Karpas-422 (cell line): ENCODE results near the gene TPCN1. TPM values are rescaled to one million over a fixed set of nuclear protein-coding genes. Genes with fewer than 3 reads are reported as not detected.

Experiments used
- DNase-seq: peaks from one replicate; pipeline ENCODE4 v3.0.0-alpha.2; 2015
- H2AFZ ChIP-seq: fragments of 200-600 bp; sonication (generic); 2 replicates; pipeline ENCODE4 v1.6.1; 2014; ENCODE audit warnings: antibody characterized with exemption, low read length, mixed read lengths
- H3K27ac ChIP-seq: fragments of 200-600 bp; sonication (generic); 2 replicates; pipeline ENCODE4 v1.5.1; 2014; ENCODE audit warnings: mild to moderate bottlenecking, low read length, moderate library complexity
- H3K27me3 ChIP-seq: fragments of 200-600 bp; sonication (generic); 2 replicates; pipeline ENCODE4 v1.6.1; 2014; ENCODE audit warnings: low read length, mixed read lengths
- H3K36me3 ChIP-seq: fragments of 200-600 bp; sonication (generic); 2 replicates; pipeline ENCODE4 v1.6.1; 2014; ENCODE audit warnings: low read length, mixed read lengths; ENCODE audit not compliant: insufficient read depth
- H3K4me1 ChIP-seq: fragments of 200-600 bp; sonication (generic); 2 replicates; pipeline ENCODE4 v1.6.1; 2014; ENCODE audit warnings: mild to moderate bottlenecking, low read length, mixed read lengths
- H3K4me2 ChIP-seq: fragments of 200-600 bp; sonication (generic); 2 replicates; pipeline ENCODE4 v1.6.1; 2014; ENCODE audit warnings: low read length, low read depth, mild to moderate bottlenecking; ENCODE audit not compliant: poor library complexity, severe bottlenecking
- H3K4me3 ChIP-seq: fragments of 200-600 bp; sonication (generic); 2 replicates; pipeline ENCODE4 v1.5.1; 2014; ENCODE audit warnings: mild to moderate bottlenecking, antibody characterized with exemption, low read length, mixed read lengths
- H3K79me2 ChIP-seq: fragments of 200-600 bp; sonication (generic); 2 replicates; pipeline ENCODE4 v1.6.1; 2014; ENCODE audit warnings: mild to moderate bottlenecking, low read length, mixed read lengths
- H3K9ac ChIP-seq: fragments of 200-600 bp; sonication (generic); 2 replicates; pipeline ENCODE4 v1.6.0; 2014; ENCODE audit warnings: low read length
- H3K9me2 ChIP-seq: fragments of 200-600 bp; sonication (generic), shearing (Covaris generic); replicated peaks from 2 replicates; pipeline ENCODE4 v1.6.0; 2014; ENCODE audit warnings: mild to moderate bottlenecking, low read length, moderate library complexity; ENCODE audit not compliant: insufficient read depth
- H3K9me3 ChIP-seq: fragments of 300-700, 200-600 bp; sonication (generic); 2 replicates; pipeline ENCODE4 v1.6.1; 2014; ENCODE audit warnings: low read length, mixed read lengths
- H4K20me1 ChIP-seq: fragments of 200-600 bp; sonication (generic); 2 replicates; pipeline ENCODE4 v1.6.1; 2014; ENCODE audit warnings: mild to moderate bottlenecking, antibody characterized with exemption, low read length, low read depth; ENCODE audit not compliant: insufficient read depth
- total RNA-seq: library from RNA; depleted of rRNA; stranded (reverse); fragments of >200 nt; shearing (Covaris generic); gene quantifications from 2 replicates; pipeline ENCODE4 v1.2.3, GENCODE V29; 2014; ENCODE audit warnings: low replicate concordance

TPCN1 gene
- total RNA-seq, 1 experiment from 2014 or later: 43.9 TPM

GRCh38 chr12:113329791-113330417, 108.6 kb downstream of the TPCN1 start:
- H3K36me3 ChIP-seq: no peaks in the 10 kb centered on the region
- no peak overlapping the region for H3K4me3 ChIP-seq
- DNase-seq: no peak
- no peaks in the 10 kb centered on the region for H3K27me3 ChIP-seq
- H3K9ac ChIP-seq: no peak overlapping the region
- H2AFZ ChIP-seq: no peak overlapping the region
- H3K79me2 ChIP-seq: no peaks in the 10 kb centered on the region
- H3K4me2 ChIP-seq: no peak overlapping the region
- no peaks in the 10 kb centered on the region for H3K9me2 ChIP-seq
- H3K9me3 ChIP-seq: no peaks in the 10 kb centered on the region
- no peaks in the 10 kb centered on the region for H4K20me1 ChIP-seq
- peaks cover 15% of the 10 kb centered on the region for H3K4me1 ChIP-seq
- H3K27ac ChIP-seq: no peak overlapping the region

DNA sequence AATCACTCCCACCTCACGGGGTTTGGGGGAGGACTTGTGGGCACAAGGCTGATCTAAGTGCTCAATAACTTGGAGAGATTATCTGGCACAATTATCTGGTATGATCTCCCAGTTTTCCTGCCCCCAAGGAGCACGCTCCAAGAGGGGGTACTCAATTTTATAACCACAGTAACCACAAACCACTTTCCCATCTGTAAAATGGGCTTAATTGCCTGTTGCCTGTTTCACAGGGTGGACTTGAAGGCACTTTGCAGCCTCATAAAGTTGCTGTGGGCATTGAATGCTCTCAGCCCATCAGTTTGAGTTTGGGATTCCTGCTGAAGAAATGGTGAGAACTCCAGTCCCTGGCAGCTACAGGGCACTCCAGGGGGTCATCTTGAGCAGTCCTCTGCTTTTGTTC, 109.2 kb downstream of the TPCN1 start:
- H4K20me1 ChIP-seq: no peaks in the 10 kb centered on the region
- H3K4me2 ChIP-seq: no peak overlapping the region
- H3K36me3 ChIP-seq: no peaks in the 10 kb centered on the region
- no peak overlapping the region for H3K4me3 ChIP-seq
- no peaks in the 10 kb centered on the region for H3K9me3 ChIP-seq
- no peaks in the 10 kb centered on the region for H3K9me2 ChIP-seq
- peaks cover 14% of the 10 kb centered on the region for H3K4me1 ChIP-seq
- DNase-seq: no peak
- H3K27ac ChIP-seq: no peak overlapping the region
- H3K9ac ChIP-seq: no peak overlapping the region
- no peaks in the 10 kb centered on the region for H3K79me2 ChIP-seq
- H2AFZ ChIP-seq: no peak overlapping the region
- H3K27me3 ChIP-seq: no peaks in the 10 kb centered on the region

- Histone ChIP-seq H3K9me3 (no peaks in the 10 kb centered on the region), H2AFZ (no peak overlapping the region)
These were observed 111.6 kb downstream of the TPCN1 start for GRCh38 chr12:113332688-113333417.

DNA sequence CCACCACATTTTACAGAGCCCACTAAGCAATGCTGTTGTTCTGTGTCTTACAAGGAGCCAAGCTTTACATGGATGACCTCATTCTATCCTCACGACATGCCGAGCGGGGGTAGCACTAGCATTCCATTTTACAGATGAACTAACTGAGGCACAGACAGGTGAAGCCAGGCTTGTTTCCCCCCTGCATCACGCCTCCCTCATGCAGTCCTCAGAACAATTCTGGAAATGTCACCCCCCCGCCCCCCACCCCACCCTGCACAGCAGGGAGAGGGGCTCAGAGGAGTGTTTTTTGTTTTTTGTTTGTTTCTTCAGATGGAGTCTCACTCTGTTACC, 112.1 kb downstream of the TPCN1 start:
- no peak overlapping the region for H3K9ac ChIP-seq
- H3K79me2 ChIP-seq: no peaks in the 10 kb centered on the region
- no peaks in the 10 kb centered on the region for H4K20me1 ChIP-seq
- H3K27me3 ChIP-seq: no peaks in the 10 kb centered on the region
- no peak overlapping the region for H3K4me3 ChIP-seq
- no peaks in the 10 kb centered on the region for H3K9me2 ChIP-seq
- peaks cover 15% of the 10 kb centered on the region for H3K4me1 ChIP-seq
- no peaks in the 10 kb centered on the region for H3K36me3 ChIP-seq
- H3K4me2 ChIP-seq: no peak overlapping the region
- H3K9me3 ChIP-seq: no peaks in the 10 kb centered on the region
- no peak overlapping the region for H2AFZ ChIP-seq
- no peak overlapping the region for H3K27ac ChIP-seq
- no peak for DNase-seq

More at GRCh38 chr12:113332688-113333417, 111.6 kb downstream of the TPCN1 start:
- Histone ChIP-seq H3K79me2 (no peaks in the 10 kb centered on the region), H4K20me1 (no peaks in the 10 kb centered on the region), H3K27ac (no peak overlapping the region), H3K9ac (no peak overlapping the region), H3K36me3 (no peaks in the 10 kb centered on the region), H3K4me1 (peaks cover 15% of the 10 kb centered on the region), H3K9me2 (no peaks in the 10 kb centered on the region), H3K4me3 (no peak overlapping the region), H3K4me2 (no peak overlapping the region), H3K27me3 (no peaks in the 10 kb centered on the region)
- DNase-seq: no peak

- H4K20me1 ChIP-seq: no peaks in the 10 kb centered on the region
- no peak overlapping the region for H3K27ac ChIP-seq
- no peaks in the 10 kb centered on the region for H3K9me2 ChIP-seq
- H3K36me3 ChIP-seq: no peaks in the 10 kb centered on the region
- H3K4me3 ChIP-seq: peak overlapping the region; percentile 62
- no peaks in the 10 kb centered on the region for H3K79me2 ChIP-seq
- H3K4me1 ChIP-seq: peaks cover 15% of the 10 kb centered on the region
- H3K9ac ChIP-seq: peak overlapping the region; percentile 65
- no peaks in the 10 kb centered on the region for H3K27me3 ChIP-seq
- no peaks in the 10 kb centered on the region for H3K9me3 ChIP-seq
- DNase-seq: peak; percentile 41
- peak overlapping the region; percentile 61 for H3K4me2 ChIP-seq
- peak overlapping the region; percentile 67; the same call in 1 of the 2 replicates for H2AFZ ChIP-seq
These were observed 112.9 kb downstream of the TPCN1 start for GRCh38 chr12:113333877-113334785.

DNA sequence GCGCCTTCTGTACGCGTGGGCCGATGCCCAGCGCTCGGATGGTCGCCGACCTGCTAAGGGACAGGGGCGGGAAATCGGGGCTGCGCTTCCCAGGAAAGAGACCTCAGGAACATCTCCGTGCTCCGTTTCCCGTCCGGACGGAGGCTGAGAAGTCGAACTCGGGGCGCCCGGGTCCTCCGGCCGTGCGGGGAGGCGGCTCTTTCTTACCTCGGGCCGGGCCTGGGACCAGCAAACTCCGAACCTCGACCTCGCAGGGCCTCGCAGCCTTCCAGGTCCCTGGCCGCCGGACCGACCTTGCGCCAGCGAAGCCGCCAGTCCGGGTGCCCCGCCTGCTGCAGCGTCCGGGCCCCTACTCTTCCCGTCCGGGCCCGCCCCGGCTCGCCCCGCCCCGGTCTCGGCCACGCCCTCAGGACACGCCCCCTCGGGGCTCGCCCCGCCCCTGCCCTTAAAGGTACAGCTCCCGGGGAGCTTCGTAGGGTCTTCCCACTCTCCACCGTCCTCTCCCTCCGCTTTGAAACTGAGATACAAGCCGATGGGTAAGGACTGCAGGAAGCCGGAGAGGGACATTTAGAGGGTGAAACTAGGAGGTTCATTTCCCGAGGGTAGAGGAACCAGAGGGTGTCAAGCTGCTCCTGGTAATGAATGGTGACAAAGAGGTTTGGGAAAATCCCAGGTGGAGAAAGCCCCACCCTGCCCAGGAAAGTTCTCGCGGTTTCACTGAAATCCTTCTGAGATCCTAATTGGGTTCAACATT, 113.7 kb downstream of the TPCN1 start, which contains the start of gene SLC8B1:
SLC8B1 (minus strand) TSS at position 324 of the 754 bp plus-strand sequence. CDS start 2,231 bp downstream, outside the sequence.
- Histone ChIP-seq H3K9me2 (no peaks in the 10 kb centered on the region), H3K27me3 (no peaks in the 10 kb centered on the region), H3K9ac (peak within 1 kb of the TSS; percentile 65), H3K36me3 (no peaks in the 10 kb centered on the region), H3K4me2 (peak within 1 kb of the TSS; percentile 61), H2AFZ (peak within 1 kb of the TSS; percentile 67; the same call in 1 of the 2 replicates), H3K27ac (no peak within 1 kb of the TSS), H4K20me1 (no peaks in the 10 kb centered on the region), H3K4me1 (peaks cover 15% of the 10 kb centered on the region), H3K4me3 (peak within 1 kb of the TSS; percentile 62), H3K9me3 (no peaks in the 10 kb centered on the region), H3K79me2 (no peaks in the 10 kb centered on the region)
- DNase-seq: peak; percentile 91

DNA sequence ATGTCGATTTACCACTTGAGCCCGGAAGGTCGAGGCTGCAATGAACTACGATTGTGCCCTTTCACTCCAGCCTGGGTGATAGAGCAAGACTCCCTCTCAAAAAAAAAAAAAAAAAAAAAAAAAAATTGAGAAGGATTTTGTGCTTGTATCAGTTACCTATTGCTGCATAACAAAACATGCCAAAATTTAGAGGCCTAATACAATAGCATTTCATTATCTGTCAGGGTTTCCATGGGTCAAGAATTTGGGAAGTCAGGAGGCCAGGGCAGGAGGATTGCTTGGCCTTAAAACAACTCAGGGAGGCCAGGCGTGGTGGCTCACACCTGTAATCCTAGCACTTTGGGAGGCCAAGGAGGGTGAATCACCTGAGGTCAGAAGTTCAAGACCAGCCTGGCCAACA, 118.3 kb downstream of the TPCN1 start:
- H3K36me3 ChIP-seq: no peaks in the 10 kb centered on the region
- no peak for DNase-seq
- H3K4me1 ChIP-seq: peaks cover 10% of the 10 kb centered on the region
- no peak overlapping the region for H2AFZ ChIP-seq
- H3K79me2 ChIP-seq: no peaks in the 10 kb centered on the region
- H3K27me3 ChIP-seq: no peaks in the 10 kb centered on the region
- H4K20me1 ChIP-seq: no peaks in the 10 kb centered on the region
- no peaks in the 10 kb centered on the region for H3K9me3 ChIP-seq
- no peaks in the 10 kb centered on the region for H3K9me2 ChIP-seq
- no peak overlapping the region for H3K4me3 ChIP-seq
- H3K4me2 ChIP-seq: no peak overlapping the region
- H3K9ac ChIP-seq: no peak overlapping the region
- H3K27ac ChIP-seq: no peak overlapping the region
